ENCODE results near the gene NLK. TPM values are rescaled to one million over a fixed set of nuclear protein-coding genes. Genes with fewer than 3 reads are reported as not detected.

The NLK gene
- total and polyA plus RNA-seq, 2 donors (not counting 3 experiments of a cell fraction or from before 2014, with no cell fraction given), result 23.8 to 34.2 TPM

- TF ChIP-seq POLR2AphosphoS5 (IDR thresholded peaks at IDR 0.05; ENCODE audit: insufficient read depth, low read depth, low read length) (no peak), FOS (IDR thresholded peaks at IDR 0.05; ENCODE audit: borderline replicate concordance, insufficient read depth, low read length) (no peak), POLR2A (IDR thresholded peaks at IDR 0.05; ENCODE audit: low read depth, low read length) (no peak), EZH2 (IDR thresholded peaks at IDR 0.05; ENCODE audit: borderline replicate concordance, low read depth, low read length, severe bottlenecking) (no peak), CTCF (IDR thresholded peaks at IDR 0.05; ENCODE audit: extremely low read depth in 1 of 2, insufficient read depth in 1 of 2, low read depth in 1 of 2, low read length in 2 of 2) (no peak), MYC (IDR thresholded peaks at IDR 0.05; ENCODE audit: low read depth, low read length) (no peak)
- H2AFZ ChIP-seq (ENCODE audit: low read depth, low read length), result no peak overlapping the region
- no peak overlapping the region for H3K4me2 ChIP-seq (ENCODE audit: insufficient read depth, low read length)
- no peaks in the 10 kb centered on the region for H3K36me3 ChIP-seq (ENCODE audit: control insufficient read depth in 2 of 2, extremely low read depth in 1 of 2, insufficient read depth in 2 of 2, low read length in 2 of 2)
- no TSS peak for BruUV-seq (replicated peaks)
- no peak overlapping the region for H3K4me3 ChIP-seq (replicated peaks in 1 of 3; ENCODE audit: insufficient read depth in 1 of 3, low read depth in 1 of 3, low read length in 3 of 3)
- intact Hi-C loops (cut with micrococcal nuclease), result no loop called here
- H3K27me3 ChIP-seq (ENCODE audit: control insufficient read depth in 2 of 2, insufficient read depth in 2 of 2, low read length in 2 of 2), result no peaks in the 10 kb centered on the region
- H3K4me1 ChIP-seq (ENCODE audit: control insufficient read depth, extremely low read depth, insufficient read depth, low read length), result peaks cover 5% of the 10 kb centered on the region
- ChIA-PET CTCF (interaction anchor here (0.7 to 0.9 kb wide), 2 partner anchors 10 kb away, joined by 3 read pairs; no protein-coding TSS in a partner anchor), POLR2A (no interaction called here)
- no peak overlapping the region for H3K27ac ChIP-seq (ENCODE audit: insufficient read depth, low read depth, low read length)
- H3K9me1 ChIP-seq (replicated peaks; ENCODE audit: control insufficient read depth, extremely low read depth, insufficient read depth, low read length), result no peaks in the 10 kb centered on the region
- dilution Hi-C loops (cut with MboI; ENCODE audit: extremely low pct_ligation_motif_present, low sequenced_read_pairs), result no loop called here
- H3K9me3 ChIP-seq (replicated peaks; ENCODE audit: control insufficient read depth, insufficient read depth, low read length), result no peaks in the 10 kb centered on the region
- FAIRE-seq, result no peak
- no peak for DNase-seq (ENCODE audit: low read depth, low spot score)
- no peaks in the 10 kb centered on the region for H4K20me1 ChIP-seq (replicated peaks; ENCODE audit: control insufficient read depth, extremely low read depth, insufficient read depth, low read length)
- H3K9ac ChIP-seq (replicated peaks; ENCODE audit: extremely low read depth, insufficient read depth, low read length), result no peak overlapping the region
- no peaks in the 10 kb centered on the region for H3K79me2 ChIP-seq (ENCODE audit: control insufficient read depth, insufficient read depth, low read length)
These were observed 46.9 kb upstream of the NLK start for GRCh38 chr17:27995554-27995953.

Measured in endothelial cell of umbilical vein (primary cell).